Liver (tissue), 9 donors: Measurements from ENCODE around the gene GNAT1. TPM values are rescaled to one million over a fixed set of nuclear protein-coding genes. Genes with fewer than 3 reads are reported as not detected.

Source experiments
- DNase-seq: peaks from one replicate; pipeline ENCODE4 v3.0.0-alpha.2; 2017; ENCODE audit warnings: low spot score
- H3K27ac ChIP-seq, 2 donors: one replicate each; pipeline ENCODE4 v1.7.0; 2013; ENCODE audit warnings: inconsistent platforms in 2 of 2, low read length in 2 of 2, control low read depth in 1 of 2, low read depth in 1 of 2, mild to moderate bottlenecking in 1 of 2
- H3K27me3 ChIP-seq, 4 donors: one replicate each; pipeline versions ENCODE4 v1.6.1 to v1.7.0; 2013; ENCODE audit warnings: low read length in 3 of 4, inconsistent platforms in 1 of 4, mild to moderate bottlenecking in 1 of 4, moderate library complexity in 1 of 4; ENCODE audit not compliant: control insufficient read depth in 4 of 4, insufficient read depth in 4 of 4
- H3K36me3 ChIP-seq, 4 donors: one replicate each; pipeline versions ENCODE4 v1.6.1 to v1.7.0; 2013; ENCODE audit warnings: low read length in 3 of 4, mild to moderate bottlenecking in 3 of 4, low read depth in 1 of 4, moderate library complexity in 1 of 4; ENCODE audit not compliant: control insufficient read depth in 4 of 4, insufficient read depth in 3 of 4
- H3K4me1 ChIP-seq, 4 donors: one replicate each; pipeline versions ENCODE4 v1.6.1 to v1.7.0; 2013; ENCODE audit warnings: low read length in 3 of 4, mild to moderate bottlenecking in 3 of 4, moderate library complexity in 1 of 4; ENCODE audit not compliant: control insufficient read depth in 4 of 4, insufficient read depth in 4 of 4
- H3K4me3 ChIP-seq, 3 donors: one replicate each; pipeline versions ENCODE4 v1.6.1 to v1.7.0; 2013; ENCODE audit warnings: low read length in 3 of 3, control low read depth in 1 of 3, low read depth in 1 of 3, mild to moderate bottlenecking in 1 of 3
- H3K9ac ChIP-seq, 2 donors: one replicate each; pipeline ENCODE4 v1.7.0; 2013; ENCODE audit warnings: low read length in 2 of 2, mild to moderate bottlenecking in 2 of 2, moderate library complexity in 2 of 2, control low read depth in 1 of 2, low read depth in 1 of 2
- H3K9me3 ChIP-seq, 4 donors: one replicate each; pipeline versions ENCODE4 v1.6.1 to v1.7.0; 2013; ENCODE audit warnings: low read length in 3 of 4; ENCODE audit not compliant: control insufficient read depth in 4 of 4
- CTCF ChIP-seq: fragments of 150-350 bp; IDR thresholded peaks from 2 replicates; pipeline ENCODE4 v1.5.1; 2017; ENCODE audit warnings: improper control_type of control experiment, low read depth, low read length; ENCODE audit not compliant: missing input control
- EGR1 ChIP-seq, 2 donors: IDR thresholded peaks; 2 replicates each; pipeline ENCODE4 v1.6.1; 2016 to 2018; ENCODE audit warnings: antibody characterized with exemption in 2 of 2, low read depth in 2 of 2
- FOXA2 ChIP-seq: IDR thresholded peaks from 2 replicates; pipeline ENCODE4 v1.6.1; 2016; ENCODE audit warnings: antibody characterized with exemption
- HNF4A ChIP-seq, 2 donors: conservative IDR thresholded peaks; 2 replicates each; pipeline ENCODE4 v1.6.1; 2016; ENCODE audit warnings: antibody characterized with exemption in 2 of 2, mild to moderate bottlenecking in 2 of 2
- HNF4G ChIP-seq: IDR thresholded peaks from 2 replicates; pipeline ENCODE4 v1.6.1; 2016; ENCODE audit warnings: antibody characterized with exemption
- JUND ChIP-seq, 2 donors: IDR thresholded peaks; 2 replicates each; pipeline ENCODE4 v1.6.1; 2016; ENCODE audit warnings: antibody characterized with exemption in 2 of 2
- MAX ChIP-seq: IDR thresholded peaks from 2 replicates; pipeline ENCODE4 v1.6.1; 2016; ENCODE audit warnings: antibody characterized with exemption
- NR2F2 ChIP-seq: IDR thresholded peaks from 2 replicates; pipeline ENCODE4 v1.6.1; 2016; ENCODE audit warnings: antibody characterized with exemption
- RAD21 ChIP-seq, 2 donors: IDR thresholded peaks; 2 replicates each; pipeline ENCODE4 v1.6.1; 2016; ENCODE audit warnings: antibody characterized with exemption in 2 of 2, mild to moderate bottlenecking in 2 of 2
- REST ChIP-seq: IDR thresholded peaks from 2 replicates; pipeline ENCODE4 v1.6.1; 2016; ENCODE audit warnings: antibody characterized with exemption, mild to moderate bottlenecking
- RXRA ChIP-seq, 2 donors: IDR thresholded peaks; 2 replicates each; pipeline ENCODE4 v1.6.1; 2017 to 2018; ENCODE audit warnings: antibody characterized with exemption in 2 of 2, mild to moderate bottlenecking in 1 of 2
- SP1 ChIP-seq: IDR thresholded peaks from 2 replicates; pipeline ENCODE4 v1.6.1; 2018; ENCODE audit warnings: antibody characterized with exemption, mild to moderate bottlenecking
- WGBS: extraction: QIAGEN DNeasy Blood & Tissue Kit; methylation state at CpG from one replicate; pipeline ENCODE4 v1.1.7; 2013; 5-methylcytosine and 5-hydroxymethylcytosine counted together
- polyA plus RNA-seq, 2 donors: library from polyadenylated mRNA; stranded (reverse) in 1 of 2; unstranded in 1 of 2; fragments of 200-250 nt in 1 of 2; fragments of >200 nt in 1 of 2; fragmentation: Nextera tagmentation in 1 of 2; extraction: Ambion mirVana in 1 of 2; gene quantifications; one replicate each; pipeline versions ENCODE4 v1.2.1 to v1.2.3, GENCODE V29; 2013 to 2015
- total RNA-seq, 2 donors: library from RNA; depleted of rRNA; stranded (reverse); fragments of >200 nt; gene quantifications; one replicate each; pipeline ENCODE4 v1.2.3, GENCODE V29; 2014
- TF ChIP-seq, protein P1 (sequence below): IDR thresholded peaks from 2 replicates; pipeline ENCODE4 v1.6.1; 2016; ENCODE audit warnings: antibody characterized with exemption
- donor health status: healthy.
- donor health status: healthy.
- donor health status: healthy.
- donor health status: healthy.
- donor health status: healthy.

Gene GNAT1
- total and polyA plus RNA-seq, 4 donors = 0.08 TPM; not detected in 3

- DNase-seq = no peak
- Histone ChIP-seq H3K9ac (no peak overlapping the region), H3K9me3 (no peaks in the 10 kb centered on the region), H3K27me3 (no peaks in the 10 kb centered on the region), H3K36me3 (no peaks in the 10 kb centered on the region), H3K4me3 (no peak overlapping the region), H3K27ac (no peak overlapping the region), H3K4me1 (peaks cover 14 to 51% (median 34%) of the 10 kb centered on the region in 4 donors)
- 11% methylated on average over 5 of the region's 5 CpGs for WGBS
- TF ChIP-seq HNF4G (no peak), HNF4A (conservative IDR thresholded peaks at IDR 0.05) (peak in 1 of 2 donors; percentile 14), RAD21 (IDR thresholded peaks at IDR 0.05) (peak; percentile 96 to 97), EGR1 (IDR thresholded peaks at IDR 0.05; ENCODE audit: low read depth in 2 of 2) (peak in 1 of 2 donors; percentile 32), CTCF (peak; percentile 87), NR2F2 (no peak), MAX (no peak)
These were observed 2.1 kb upstream of the GNAT1 start for GRCh38 chr3:50189274-50189673.

DNA sequence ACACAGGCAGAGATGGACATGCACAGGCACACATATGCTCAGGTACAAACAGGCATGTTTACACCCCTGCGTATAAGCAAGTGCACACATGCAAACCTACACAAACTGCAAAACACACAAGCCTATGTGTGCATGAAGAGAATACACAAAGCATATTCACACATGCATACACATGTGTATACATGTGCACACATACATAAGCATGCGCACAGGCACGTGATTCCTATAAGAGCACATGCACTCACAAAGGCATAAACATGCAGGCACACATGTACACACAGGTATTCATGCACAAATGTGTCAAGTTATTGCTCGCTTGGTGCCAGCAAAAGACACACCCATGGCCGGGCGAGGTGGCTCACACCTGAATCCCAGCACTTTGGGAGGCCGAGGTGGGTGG, 1.4 kb upstream of the GNAT1 start:
- WGBS = 79% methylated on average over 7 of the region's 7 CpGs

More for the DNA sequence above, 1.4 kb upstream of the GNAT1 start:
- TF ChIP-seq HNF4G = no peak
- TF ChIP-seq RXRA (IDR thresholded peaks at IDR 0.05) = no peak
- TF ChIP-seq FOXA2 = no peak
- no peak for TF ChIP-seq CTCF
- no peak for TF ChIP-seq MAX
- TF ChIP-seq HNF4A (conservative IDR thresholded peaks at IDR 0.05) = no peak
- TF ChIP-seq, protein P1, sequence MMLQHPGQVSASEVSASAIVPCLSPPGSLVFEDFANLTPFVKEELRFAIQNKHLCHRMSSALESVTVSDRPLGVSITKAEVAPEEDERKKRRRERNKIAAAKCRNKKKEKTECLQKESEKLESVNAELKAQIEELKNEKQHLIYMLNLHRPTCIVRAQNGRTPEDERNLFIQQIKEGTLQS = no peak
- TF ChIP-seq RAD21 (IDR thresholded peaks at IDR 0.05) = no peak
- TF ChIP-seq REST = no peak
- no peak for TF ChIP-seq JUND (IDR thresholded peaks at IDR 0.05)
- TF ChIP-seq EGR1 (IDR thresholded peaks at IDR 0.05; ENCODE audit: low read depth in 2 of 2) = no peak
- no peak for TF ChIP-seq SP1
- no peak overlapping the region for H3K9ac ChIP-seq
- DNase-seq = no peak
- H3K9me3 ChIP-seq = no peaks in the 10 kb centered on the region
- peaks cover 14 to 49% (median 32%) of the 10 kb centered on the region in 4 donors for H3K4me1 ChIP-seq
- no peak overlapping the region for H3K4me3 ChIP-seq
- no peaks in the 10 kb centered on the region for H3K27me3 ChIP-seq
- H3K27ac ChIP-seq = no peak overlapping the region
- H3K36me3 ChIP-seq = no peaks in the 10 kb centered on the region
